Measurements from ENCODE around the gene HNRNPA0. TPM values are rescaled to one million over a fixed set of nuclear protein-coding genes. Genes with fewer than 3 reads are reported as not detected.

Gene HNRNPA0
- total RNA-seq, 1 donor from 2014 or later: 13.7 TPM

- intact Hi-C loops (cut with micrococcal nuclease): no loop called here
- no peak for ATAC-seq
- DNase-seq: no peak
These were observed 20.2 kb downstream of the HNRNPA0 start for GRCh38 chr5:137733922-137734321.

DNA sequence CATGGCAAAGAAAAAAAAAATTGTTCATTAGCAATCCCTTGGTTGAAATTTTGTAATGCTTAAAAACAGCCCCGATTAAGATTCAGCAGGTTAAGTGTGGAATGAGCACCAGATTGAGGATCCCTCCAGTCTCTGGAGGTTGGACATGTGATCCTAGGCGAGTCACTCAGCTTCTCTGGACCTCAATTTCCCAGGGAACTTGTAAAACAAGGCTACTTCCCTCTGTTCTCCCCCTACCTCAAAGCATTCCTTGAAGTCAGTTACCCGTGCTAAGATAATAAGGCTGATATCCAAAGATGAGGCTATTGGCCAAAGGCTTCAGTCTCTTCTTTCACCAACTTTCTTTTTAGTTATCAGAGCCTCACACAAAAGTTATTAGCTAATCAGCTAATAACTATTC lies 21.2 kb downstream of the HNRNPA0 start:
- intact Hi-C loops (cut with micrococcal nuclease): no loop called here
- ATAC-seq (no peak), DNase-seq (no peak)

DNA sequence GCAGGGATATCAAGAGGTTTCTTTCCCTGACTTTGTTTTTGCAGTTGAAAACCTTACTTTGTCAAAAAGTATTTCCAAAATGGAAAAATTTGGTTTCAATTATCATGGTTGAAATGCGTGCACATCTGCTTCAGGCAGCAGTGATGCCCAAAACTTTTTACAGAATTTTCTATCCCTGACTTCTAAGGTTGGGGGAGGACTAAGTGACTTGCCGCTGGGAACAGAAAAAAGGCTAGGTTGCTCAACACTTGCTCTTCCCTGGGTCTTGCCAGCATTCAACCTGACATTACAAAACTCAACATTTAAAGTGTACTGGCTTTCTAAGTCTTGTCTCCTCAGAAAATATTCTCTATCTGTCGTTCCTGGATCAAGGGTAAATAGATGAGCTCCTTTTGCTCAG lies 23.0 kb downstream of the HNRNPA0 start:
- DNase-seq: no peak
- ATAC-seq: no peak
- intact Hi-C loops (cut with micrococcal nuclease): no loop called here

DNA sequence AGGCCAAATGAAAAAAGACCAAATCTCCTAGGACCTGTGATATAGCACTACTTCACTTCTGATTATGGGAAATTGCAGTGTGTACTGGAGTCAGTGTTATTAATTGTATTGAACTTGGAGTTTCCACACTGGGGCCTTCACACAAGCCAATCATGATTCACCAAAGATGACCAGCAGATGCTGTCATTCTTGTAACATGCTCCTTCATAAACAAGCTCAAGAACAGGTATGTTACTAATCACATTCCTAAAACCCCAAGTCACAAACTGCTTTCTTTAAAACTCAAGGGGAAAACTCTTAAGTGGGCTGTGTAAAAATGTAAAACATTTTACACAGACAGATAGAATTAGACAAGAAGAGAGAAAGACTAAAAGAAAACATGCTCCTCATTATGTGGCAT lies 23.8 kb downstream of the HNRNPA0 start:
- DNase-seq (no peak), ATAC-seq (no peak)
- intact Hi-C loops (cut with micrococcal nuclease): no loop called here

DNA sequence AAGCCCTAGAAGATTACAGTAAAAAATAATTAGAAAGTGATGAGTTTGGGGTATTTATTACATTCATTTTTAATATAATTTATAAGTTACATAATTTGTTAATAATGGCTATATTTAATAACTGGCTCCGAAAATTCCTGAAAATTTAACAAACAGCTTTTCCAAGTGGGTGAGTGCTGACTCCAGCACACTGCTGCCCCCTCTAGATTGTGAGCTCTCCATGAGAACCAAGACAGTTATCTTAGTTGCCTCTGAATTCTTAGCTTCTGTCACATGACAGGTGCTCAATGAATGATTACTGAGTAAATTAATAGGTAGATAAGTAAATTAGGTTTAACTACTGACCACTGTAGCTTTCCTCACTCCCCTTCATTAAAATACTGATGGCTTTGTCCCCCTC lies 26.1 kb downstream of the HNRNPA0 start:
- intact Hi-C loops (cut with micrococcal nuclease): no loop called here
- ATAC-seq (no peak), DNase-seq (no peak)

DNA sequence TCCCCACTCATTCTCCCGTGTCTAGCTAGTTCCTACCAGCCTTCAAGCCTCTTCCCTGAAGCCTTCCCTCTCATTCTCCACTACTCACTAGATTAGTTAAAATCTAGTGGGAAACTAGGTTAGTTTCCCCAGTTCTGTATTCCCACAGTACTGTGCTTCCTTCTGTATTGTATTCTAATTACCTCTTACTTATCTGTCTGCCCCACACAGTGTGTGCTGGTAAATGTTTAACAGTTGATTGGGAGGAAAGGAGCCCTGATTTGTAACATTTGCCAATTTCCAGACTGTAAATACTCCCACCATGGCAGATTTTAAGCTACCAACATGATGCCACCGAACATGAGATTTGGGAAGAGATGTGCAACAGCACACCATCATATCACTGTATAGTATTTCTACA lies 26.5 kb downstream of the HNRNPA0 start:
- ATAC-seq: no peak
- intact Hi-C loops (cut with micrococcal nuclease): no loop called here
- no peak for DNase-seq

DNA sequence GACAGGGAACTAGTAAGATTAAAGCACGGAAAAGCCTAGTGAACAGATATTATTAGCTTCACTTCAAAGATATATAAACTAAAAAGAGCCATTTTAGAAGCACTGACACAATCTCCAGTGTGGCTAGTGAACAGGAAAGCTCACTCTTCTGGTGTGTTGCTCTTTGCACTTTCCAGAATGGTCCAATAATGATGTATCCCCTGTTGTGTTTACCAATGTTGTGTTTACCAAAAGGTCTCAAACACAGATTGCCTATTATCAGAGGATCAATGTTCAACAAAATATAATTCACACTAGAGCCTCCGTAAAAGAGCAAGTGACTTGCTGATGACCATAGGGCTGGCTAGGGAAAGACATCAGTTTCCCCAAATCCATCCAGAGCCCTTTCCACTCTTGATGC lies 29.9 kb downstream of the HNRNPA0 start:
- DNase-seq (no peak), ATAC-seq (no peak)
- intact Hi-C loops (cut with micrococcal nuclease): no loop called here

DNA sequence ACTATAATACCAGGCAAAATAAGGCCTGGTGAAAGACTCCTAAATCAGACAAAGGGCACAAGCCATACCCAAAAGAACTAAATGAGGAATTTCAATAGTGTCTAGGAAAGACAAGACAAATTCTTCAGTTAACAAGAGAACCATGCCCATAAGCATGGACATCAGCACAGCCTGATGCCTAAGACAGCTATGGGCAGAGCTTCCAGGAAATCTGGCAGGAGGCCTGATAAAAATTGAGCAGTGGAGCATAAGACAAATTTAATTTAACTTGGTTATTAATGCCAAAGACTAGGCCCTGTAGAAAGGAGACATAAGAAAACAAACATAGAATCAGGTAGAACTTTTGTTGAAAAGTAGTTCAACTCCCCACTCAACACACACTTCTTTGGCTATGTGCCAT lies 35.6 kb downstream of the HNRNPA0 start:
- intact Hi-C loops (cut with micrococcal nuclease): no loop called here
- no peak for DNase-seq
- no peak for ATAC-seq

- intact Hi-C loops (cut with micrococcal nuclease): no loop called here
- ATAC-seq: no peak
- no peak for DNase-seq
These were observed 37.8 kb downstream of the HNRNPA0 start for GRCh38 chr5:137716337-137716736.

DNA sequence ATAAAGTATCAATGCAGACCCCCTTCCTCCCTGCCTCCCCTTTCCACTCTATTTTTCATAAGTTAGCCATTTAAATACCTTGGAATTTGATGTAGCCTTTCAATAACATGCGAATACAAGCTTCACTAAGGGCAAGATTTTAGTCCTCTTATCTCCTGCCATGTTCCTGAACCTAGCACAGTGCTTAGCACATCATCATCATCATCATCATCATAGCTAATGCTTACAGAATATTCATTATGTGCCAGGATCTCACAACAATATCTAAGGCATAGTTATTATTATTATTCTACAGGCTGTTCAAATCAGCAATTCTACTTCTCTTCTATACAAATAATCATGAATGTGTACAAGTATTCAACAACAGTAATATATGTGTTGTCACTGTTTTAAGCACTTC lies 38.7 kb downstream of the HNRNPA0 start:
- intact Hi-C loops (cut with micrococcal nuclease): no loop called here
- ATAC-seq (no peak), DNase-seq (no peak)

- intact Hi-C loops (cut with micrococcal nuclease): no loop called here
- ATAC-seq (no peak), DNase-seq (no peak)
These were observed 39.2 kb downstream of the HNRNPA0 start for GRCh38 chr5:137714946-137715345.

GRCh38 chr5:137714494-137714893 lies 39.7 kb downstream of the HNRNPA0 start:
- intact Hi-C loops (cut with micrococcal nuclease): no loop called here
- DNase-seq (no peak), ATAC-seq (no peak)

- ATAC-seq (no peak), DNase-seq (no peak)
- intact Hi-C loops (cut with micrococcal nuclease): no loop called here
These were observed 42.0 kb downstream of the HNRNPA0 start for GRCh38 chr5:137712139-137712667.

GRCh38 chr5:137710086-137710485 lies 44.1 kb downstream of the HNRNPA0 start:
- intact Hi-C loops (cut with micrococcal nuclease): no loop called here
- no peak for ATAC-seq

GRCh38 chr5:137708796-137709559 lies 45.2 kb downstream of the HNRNPA0 start:
- intact Hi-C loops (cut with micrococcal nuclease): no loop called here
- no peak for DNase-seq
- ATAC-seq: peak; percentile 48

More at GRCh38 chr5:137710086-137710485, 44.1 kb downstream of the HNRNPA0 start:
- DNase-seq: no peak

GRCh38 chr5:137708062-137708461 lies 46.1 kb downstream of the HNRNPA0 start:
- intact Hi-C loops (cut with micrococcal nuclease): no loop called here
- DNase-seq (no peak), ATAC-seq (peak; percentile 75)

DNA sequence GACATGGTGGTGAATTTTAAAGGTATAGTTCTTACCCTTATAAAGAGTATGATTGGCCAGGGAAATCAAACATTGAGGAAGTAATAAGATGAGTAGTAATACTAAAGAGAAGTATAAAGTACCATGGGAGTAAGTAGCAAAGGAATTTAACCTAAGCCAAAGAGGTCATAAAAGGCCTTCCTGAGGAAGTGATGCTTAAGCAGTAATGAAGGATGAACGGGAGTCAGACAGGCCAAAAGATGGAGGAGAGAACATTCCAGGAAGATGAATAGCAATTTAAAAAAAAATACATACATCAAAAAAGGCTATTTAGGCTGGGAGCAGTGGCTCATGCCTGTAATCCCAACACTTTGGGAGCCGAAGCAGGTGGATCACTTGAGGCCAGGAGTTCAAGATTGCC lies 47.3 kb downstream of the HNRNPA0 start:
- intact Hi-C loops (cut with micrococcal nuclease): no loop called here

GRCh38 chr5:137705106-137705505 lies 49.1 kb downstream of the HNRNPA0 start:
- no peak for DNase-seq
- ATAC-seq: no peak
- intact Hi-C loops (cut with micrococcal nuclease): no loop called here

More for the DNA sequence above, 47.3 kb downstream of the HNRNPA0 start:
- DNase-seq (no peak), ATAC-seq (no peak)

GRCh38 chr5:137703565-137703964 lies 50.6 kb downstream of the HNRNPA0 start:
- no peak for DNase-seq
- intact Hi-C loops (cut with micrococcal nuclease): no loop called here
- no peak for ATAC-seq

GRCh38 chr5:137700282-137700680 lies 53.9 kb downstream of the HNRNPA0 start:
- intact Hi-C loops (cut with micrococcal nuclease): no loop called here
- ATAC-seq (no peak), DNase-seq (no peak)

Measured in left ventricle myocardium superior (tissue), 1 donor.